GM12878 (cell line): Measurements from ENCODE around the gene HOXB3.

ENCODE experiments used
- CTCF ChIP-seq, 3 experiments: IDR thresholded peaks in 2 of 3; conservative IDR thresholded peaks in 1 of 3; 2 replicates each; pipeline ENCODE4 v1.5.1; 2011; ENCODE audit warnings: low read depth in 3 of 3, low read length in 3 of 3, mild to moderate bottlenecking in 3 of 3, control low read depth in 2 of 3, moderate library complexity in 2 of 3, inconsistent platforms in 1 of 3, mixed read lengths in 1 of 3; ENCODE audit not compliant: control insufficient read depth in 2 of 3, insufficient read depth in 1 of 3; ENCODE audit errors: extremely low read depth in 1 of 3
- SPI1 ChIP-seq: IDR thresholded peaks from 2 replicates; pipeline ENCODE4 v1.6.1; 2011; ENCODE audit warnings: low read depth, mild to moderate bottlenecking, low read length, moderate library complexity, borderline replicate concordance; ENCODE audit not compliant: insufficient read depth
- TAF1 ChIP-seq: IDR thresholded peaks from 2 replicates; pipeline ENCODE4 v1.6.1; 2011; ENCODE audit warnings: mild to moderate bottlenecking, low read depth, low read length, borderline replicate concordance
- ZBTB40 ChIP-seq: fragments of 450-650 bp; IDR thresholded peaks from 2 replicates; pipeline ENCODE4 v1.6.1; 2016; ENCODE audit warnings: mild to moderate bottlenecking, moderate library complexity, borderline replicate concordance
- TF ChIP-seq, protein P1 (sequence below): fragments of 450-650 bp; IDR thresholded peaks from 2 replicates; pipeline ENCODE4 v1.6.1; 2016; ENCODE audit warnings: mild to moderate bottlenecking

DNA sequence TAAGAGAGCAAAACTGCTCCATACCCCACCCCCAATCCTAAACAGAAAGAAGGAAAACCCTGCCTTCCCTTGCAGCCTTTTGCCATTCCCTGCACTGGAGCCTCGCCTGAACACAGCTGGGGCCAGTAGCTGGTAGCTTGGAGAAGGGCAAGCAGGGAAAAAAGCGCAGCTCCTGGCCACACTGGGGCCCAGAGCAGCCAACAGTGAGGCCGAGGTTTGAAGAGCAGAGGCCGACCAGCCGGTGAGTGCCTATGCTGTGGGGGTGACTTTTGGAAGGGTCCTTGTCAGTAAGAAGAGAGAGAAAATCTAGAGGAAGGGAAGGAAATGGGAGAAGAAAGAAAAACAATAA lies 39.3 kb upstream of the HOXB3 start:
- TF ChIP-seq ZBTB40 (no peak), TAF1 (no peak), SPI1 (no peak), CTCF (IDR thresholded peaks at IDR 0.05 in 2 of 3, conservative IDR thresholded peaks at IDR 0.05 in 1 of 3; ENCODE audit: control insufficient read depth in 2 of 3, extremely low read depth in 1 of 3, insufficient read depth in 1 of 3, low read depth in 3 of 3, low read length in 3 of 3) (no peak)
- TF ChIP-seq, protein P1, sequence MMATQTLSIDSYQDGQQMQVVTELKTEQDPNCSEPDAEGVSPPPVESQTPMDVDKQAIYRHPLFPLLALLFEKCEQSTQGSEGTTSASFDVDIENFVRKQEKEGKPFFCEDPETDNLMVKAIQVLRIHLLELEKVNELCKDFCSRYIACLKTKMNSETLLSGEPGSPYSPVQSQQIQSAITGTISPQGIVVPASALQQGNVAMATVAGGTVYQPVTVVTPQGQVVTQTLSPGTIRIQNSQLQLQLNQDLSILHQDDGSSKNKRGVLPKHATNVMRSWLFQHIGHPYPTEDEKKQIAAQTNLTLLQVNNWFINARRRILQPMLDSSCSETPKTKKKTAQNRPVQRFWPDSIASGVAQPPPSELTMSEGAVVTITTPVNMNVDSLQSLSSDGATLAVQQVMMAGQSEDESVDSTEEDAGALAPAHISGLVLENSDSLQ = no peak
